Nephron (organoid): ENCODE data around the gene PARD6G.

Experiments used
- H3K27ac Mint-ChIP-seq, 3 experiments: 2 replicates each; pipeline ENCODE4 v1.8.0; 2020; ENCODE audit warnings: mixed read lengths in 3 of 3, mild to moderate bottlenecking in 2 of 3, moderate library complexity in 1 of 3
- H3K27me3 Mint-ChIP-seq: 2 replicates; pipeline ENCODE4 v1.8.0; 2021; ENCODE audit warnings: low read depth, mild to moderate bottlenecking, moderate library complexity, mixed read lengths
- H3K36me3 Mint-ChIP-seq: 2 replicates; pipeline ENCODE4 v1.8.0; 2020; ENCODE audit warnings: low read depth, mixed read lengths
- H3K4me1 Mint-ChIP-seq: 2 replicates; pipeline ENCODE4 v1.8.0; 2020; ENCODE audit warnings: mixed read lengths
- H3K4me3 Mint-ChIP-seq, 3 experiments: 2 replicates each; pipeline ENCODE4 v1.8.0; 2020; ENCODE audit warnings: mild to moderate bottlenecking in 3 of 3, mixed read lengths in 3 of 3, moderate library complexity in 2 of 3
- H3K9me3 Mint-ChIP-seq: 2 replicates; pipeline ENCODE4 v1.8.0; 2020; ENCODE audit warnings: mixed read lengths
- TF ChIP-seq, protein P1 (sequence below), 3 experiments: fragments of 200-600 bp; sonication (generic); IDR thresholded peaks; one replicate each; pipeline ENCODE4 v1.5.0; 2021; ENCODE audit warnings: antibody characterized with exemption in 3 of 3; ENCODE audit not compliant: unreplicated experiment in 3 of 3

PARD6G gene

DNA sequence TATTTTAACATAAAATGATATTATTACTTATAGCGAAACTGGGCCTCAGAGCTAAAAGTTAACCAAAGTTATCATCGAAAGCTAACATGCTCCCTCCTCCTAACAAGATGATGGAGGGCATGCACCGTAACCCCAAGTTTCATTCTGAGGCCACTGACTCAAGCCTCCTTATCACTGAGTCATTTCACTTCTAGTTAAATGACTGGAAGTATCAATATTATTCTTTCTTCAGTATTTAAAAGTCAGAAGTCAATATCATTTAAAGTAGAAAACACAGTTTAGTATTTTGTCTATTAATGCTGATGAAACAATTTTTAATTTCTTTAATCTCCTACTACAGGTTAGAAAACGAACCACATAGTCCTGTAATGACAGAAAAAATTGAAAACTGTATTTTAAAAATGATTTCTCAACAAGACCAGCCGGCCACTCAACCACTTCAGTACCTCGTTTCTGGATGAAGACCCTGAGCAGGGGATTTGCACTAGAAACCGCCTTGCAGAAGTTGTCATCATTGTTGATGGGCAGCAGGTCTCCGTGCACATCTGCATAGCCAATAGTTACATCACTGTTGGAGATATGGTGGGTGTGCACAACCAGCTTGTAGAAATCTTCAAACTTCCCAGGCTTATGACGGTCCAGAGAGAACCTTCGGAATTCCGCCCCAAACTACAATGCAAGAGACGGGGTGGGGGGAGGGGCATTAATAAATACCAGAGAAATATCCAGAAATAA lies 44.9 kb downstream of the PARD6G start:
- H3K4me3 Mint-ChIP-seq = no peak overlapping the region
- TF ChIP-seq, protein P1, sequence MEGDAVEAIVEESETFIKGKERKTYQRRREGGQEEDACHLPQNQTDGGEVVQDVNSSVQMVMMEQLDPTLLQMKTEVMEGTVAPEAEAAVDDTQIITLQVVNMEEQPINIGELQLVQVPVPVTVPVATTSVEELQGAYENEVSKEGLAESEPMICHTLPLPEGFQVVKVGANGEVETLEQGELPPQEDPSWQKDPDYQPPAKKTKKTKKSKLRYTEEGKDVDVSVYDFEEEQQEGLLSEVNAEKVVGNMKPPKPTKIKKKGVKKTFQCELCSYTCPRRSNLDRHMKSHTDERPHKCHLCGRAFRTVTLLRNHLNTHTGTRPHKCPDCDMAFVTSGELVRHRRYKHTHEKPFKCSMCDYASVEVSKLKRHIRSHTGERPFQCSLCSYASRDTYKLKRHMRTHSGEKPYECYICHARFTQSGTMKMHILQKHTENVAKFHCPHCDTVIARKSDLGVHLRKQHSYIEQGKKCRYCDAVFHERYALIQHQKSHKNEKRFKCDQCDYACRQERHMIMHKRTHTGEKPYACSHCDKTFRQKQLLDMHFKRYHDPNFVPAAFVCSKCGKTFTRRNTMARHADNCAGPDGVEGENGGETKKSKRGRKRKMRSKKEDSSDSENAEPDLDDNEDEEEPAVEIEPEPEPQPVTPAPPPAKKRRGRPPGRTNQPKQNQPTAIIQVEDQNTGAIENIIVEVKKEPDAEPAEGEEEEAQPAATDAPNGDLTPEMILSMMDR (IDR thresholded peaks at IDR 0.05; ENCODE audit: unreplicated experiment in 3 of 3) = no peak
- no peaks in the 10 kb centered on the region for H3K27me3 Mint-ChIP-seq
- peak overlapping the region in 2 of 3 experiments; percentile 30 to 42 for H3K27ac Mint-ChIP-seq
- peaks cover 16% of the 10 kb centered on the region for H3K36me3 Mint-ChIP-seq
- peaks cover 38% of the 10 kb centered on the region for H3K4me1 Mint-ChIP-seq
- H3K9me3 Mint-ChIP-seq = no peaks in the 10 kb centered on the region

DNA sequence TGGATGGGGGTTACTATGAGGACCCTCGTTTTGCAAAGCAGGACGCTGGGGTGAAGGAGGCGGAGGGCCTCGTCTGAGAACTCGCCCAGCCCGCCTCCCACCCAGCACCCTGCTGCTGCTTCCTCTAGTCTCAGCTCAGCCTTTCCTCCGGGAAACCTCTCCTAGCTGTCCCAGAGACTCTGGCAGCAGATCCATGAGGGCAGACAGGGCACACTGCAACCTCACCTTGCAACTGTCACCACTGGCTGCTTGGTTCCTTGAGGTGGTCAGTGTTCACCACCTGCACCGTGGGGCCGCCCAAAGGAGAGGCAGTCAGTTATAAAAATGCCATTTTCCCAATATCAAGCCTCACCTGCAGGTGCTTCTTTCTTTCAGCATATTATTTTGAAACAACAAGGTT lies 45.6 kb downstream of the PARD6G start:
- H3K4me3 Mint-ChIP-seq = no peak overlapping the region

DNA sequence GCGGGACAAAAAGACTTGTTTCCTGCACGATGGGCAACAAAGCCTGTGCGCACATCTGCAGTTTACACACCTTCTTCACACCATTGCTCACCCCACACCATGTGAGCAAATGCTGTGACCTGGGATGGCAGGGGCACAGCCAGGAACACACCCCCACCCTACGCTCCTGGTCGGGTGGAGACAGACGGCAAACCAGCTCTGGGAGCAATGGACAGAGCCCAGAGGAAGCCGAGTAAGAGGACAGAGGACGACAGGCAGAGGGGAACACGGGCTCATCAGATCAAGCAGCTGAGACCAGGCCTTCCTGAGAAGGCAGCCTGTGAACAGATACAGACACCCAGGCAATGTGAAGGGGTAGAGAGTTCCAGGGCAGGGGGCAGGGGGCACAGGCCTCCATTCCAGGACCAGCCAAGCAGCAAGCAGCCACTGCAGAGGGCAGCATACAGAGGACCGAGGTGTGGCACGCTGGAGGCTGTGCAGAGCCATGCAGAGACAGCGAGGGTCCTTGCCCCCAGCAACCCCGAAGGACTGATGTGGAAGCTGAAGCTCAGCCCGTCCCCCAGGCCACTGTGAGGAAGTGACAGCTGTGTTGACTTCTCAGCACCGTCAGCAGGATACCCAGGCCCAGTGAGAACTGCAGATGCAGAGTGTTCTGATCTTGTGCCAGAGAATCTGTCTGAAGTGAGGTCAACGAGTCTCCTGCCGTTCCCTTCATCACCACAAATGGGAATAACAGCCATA lies 46.2 kb downstream of the PARD6G start:
- TF ChIP-seq, protein P1 (IDR thresholded peaks at IDR 0.05; ENCODE audit: unreplicated experiment in 3 of 3) = no peak
- peaks cover 16% of the 10 kb centered on the region for H3K36me3 Mint-ChIP-seq

More for the DNA sequence above, 45.6 kb downstream of the PARD6G start:
- Mint-ChIP-seq H3K27ac (peak overlapping the region in 2 of 3 experiments; percentile 77 to 95), H3K27me3 (no peaks in the 10 kb centered on the region), H3K4me1 (peaks cover 45% of the 10 kb centered on the region), H3K9me3 (no peaks in the 10 kb centered on the region), H3K36me3 (peaks cover 16% of the 10 kb centered on the region)
- TF ChIP-seq, protein P1 (IDR thresholded peaks at IDR 0.05; ENCODE audit: unreplicated experiment in 3 of 3) = no peak

DNA sequence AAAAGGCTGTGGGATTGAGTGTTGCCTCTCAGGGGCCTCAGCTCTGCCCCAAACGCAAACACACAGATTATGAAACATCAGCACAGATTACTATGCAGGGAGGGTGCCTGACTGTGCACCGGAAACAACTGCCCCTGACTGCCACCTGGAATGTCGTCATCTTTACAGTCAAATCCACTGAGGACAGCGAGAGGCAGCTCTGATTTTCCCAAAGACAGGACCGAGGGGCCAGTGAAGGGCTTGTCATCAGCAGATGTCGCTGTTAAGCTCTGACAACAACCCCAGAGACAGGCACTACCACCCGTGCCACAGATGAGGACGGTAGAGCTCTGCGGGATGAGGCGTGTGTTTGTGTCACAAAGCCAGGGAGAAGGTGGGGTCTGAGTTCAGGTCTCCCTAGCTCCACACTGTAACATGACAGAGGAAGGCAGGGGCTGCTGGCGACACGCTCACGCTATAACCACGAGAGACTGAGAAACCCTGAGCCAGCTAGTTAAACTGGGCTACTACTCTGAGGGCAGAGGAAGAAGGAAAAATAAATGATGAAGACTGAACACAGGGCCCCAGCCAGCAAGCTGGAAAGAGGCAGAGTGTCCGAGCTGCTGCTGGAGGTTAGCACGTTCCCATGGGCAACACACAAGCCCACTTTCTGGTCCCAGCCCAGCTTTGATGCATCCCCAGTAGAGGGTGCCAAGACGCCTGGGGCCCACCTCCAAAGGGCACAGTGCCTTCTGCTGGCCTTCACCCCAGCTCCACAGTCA lies 47.0 kb downstream of the PARD6G start:
- Mint-ChIP-seq H3K4me1 (peaks cover 48% of the 10 kb centered on the region), H3K27me3 (no peaks in the 10 kb centered on the region), H3K9me3 (no peaks in the 10 kb centered on the region), H3K36me3 (peaks cover 16% of the 10 kb centered on the region), H3K4me3 (peak overlapping the region in 2 of 3 experiments; percentile 50 to 51), H3K27ac (peak overlapping the region; percentile 77 to 95 (median 90))
- TF ChIP-seq, protein P1 (IDR thresholded peaks at IDR 0.05; ENCODE audit: unreplicated experiment in 3 of 3) = peak; percentile 16 to 40 (median 17)

More for the DNA sequence above, 46.2 kb downstream of the PARD6G start:
- peak overlapping the region; percentile 72 to 95 (median 77) for H3K27ac Mint-ChIP-seq
- H3K4me1 Mint-ChIP-seq = peaks cover 51% of the 10 kb centered on the region
- no peaks in the 10 kb centered on the region for H3K9me3 Mint-ChIP-seq
- no peak overlapping the region for H3K4me3 Mint-ChIP-seq
- H3K27me3 Mint-ChIP-seq = no peaks in the 10 kb centered on the region

DNA sequence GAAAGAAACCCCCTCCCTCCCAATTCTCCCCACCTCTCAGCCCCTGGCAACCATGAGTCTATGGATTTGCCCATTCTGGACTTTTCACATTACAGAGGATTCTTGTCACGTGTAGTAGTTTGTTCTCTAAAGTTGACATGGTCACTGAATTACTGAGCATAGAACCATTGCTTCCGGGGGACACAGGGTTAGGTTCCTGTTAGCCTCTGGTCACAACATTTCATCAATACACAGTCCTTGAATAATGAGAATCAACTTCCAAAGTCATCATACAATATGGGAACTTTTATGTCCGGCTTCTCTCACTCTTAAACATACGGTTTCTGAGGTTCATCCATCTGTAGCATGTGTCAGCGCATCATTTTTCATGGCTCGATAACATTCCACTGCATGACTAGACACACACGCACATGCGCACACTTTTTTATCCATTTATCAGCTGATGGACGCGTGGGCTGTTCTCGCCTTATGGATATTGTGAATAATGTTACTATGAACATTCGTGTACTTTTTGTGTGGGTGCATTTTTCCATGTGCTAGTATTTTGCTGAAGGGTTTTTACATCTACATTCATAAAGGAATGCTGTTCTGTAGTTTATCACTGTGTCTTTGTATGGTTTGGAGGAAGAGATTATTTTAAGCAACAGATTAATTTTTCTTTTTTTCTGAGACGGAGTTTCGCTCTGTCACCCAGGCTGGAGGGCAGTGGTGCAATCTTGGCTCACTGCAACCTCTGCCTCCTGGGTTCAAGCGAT lies 48.1 kb downstream of the PARD6G start:
- peaks cover 16% of the 10 kb centered on the region for H3K36me3 Mint-ChIP-seq
- peaks cover 46% of the 10 kb centered on the region for H3K4me1 Mint-ChIP-seq
- no peaks in the 10 kb centered on the region for H3K9me3 Mint-ChIP-seq
- peak overlapping the region; percentile 73 to 97 (median 77) for H3K27ac Mint-ChIP-seq
- TF ChIP-seq, protein P1 (IDR thresholded peaks at IDR 0.05; ENCODE audit: unreplicated experiment in 3 of 3) = no peak
- H3K4me3 Mint-ChIP-seq = no peak overlapping the region
- no peaks in the 10 kb centered on the region for H3K27me3 Mint-ChIP-seq
